ENCODE results near the gene CDKN2B. TPM values are rescaled to one million over a fixed set of nuclear protein-coding genes. Genes with fewer than 3 reads are reported as not detected.
A peak's percentile ranks its signal among the peaks of the same experiment; 100 is the strongest.

The CDKN2B gene
- total RNA-seq, 4 donors from 2014 or later = 17.0 to 84.7 (median 34.9) TPM

- ATAC-seq (ENCODE audit: low FRiP score) = no peak
- TF ChIP-seq, protein P1, sequence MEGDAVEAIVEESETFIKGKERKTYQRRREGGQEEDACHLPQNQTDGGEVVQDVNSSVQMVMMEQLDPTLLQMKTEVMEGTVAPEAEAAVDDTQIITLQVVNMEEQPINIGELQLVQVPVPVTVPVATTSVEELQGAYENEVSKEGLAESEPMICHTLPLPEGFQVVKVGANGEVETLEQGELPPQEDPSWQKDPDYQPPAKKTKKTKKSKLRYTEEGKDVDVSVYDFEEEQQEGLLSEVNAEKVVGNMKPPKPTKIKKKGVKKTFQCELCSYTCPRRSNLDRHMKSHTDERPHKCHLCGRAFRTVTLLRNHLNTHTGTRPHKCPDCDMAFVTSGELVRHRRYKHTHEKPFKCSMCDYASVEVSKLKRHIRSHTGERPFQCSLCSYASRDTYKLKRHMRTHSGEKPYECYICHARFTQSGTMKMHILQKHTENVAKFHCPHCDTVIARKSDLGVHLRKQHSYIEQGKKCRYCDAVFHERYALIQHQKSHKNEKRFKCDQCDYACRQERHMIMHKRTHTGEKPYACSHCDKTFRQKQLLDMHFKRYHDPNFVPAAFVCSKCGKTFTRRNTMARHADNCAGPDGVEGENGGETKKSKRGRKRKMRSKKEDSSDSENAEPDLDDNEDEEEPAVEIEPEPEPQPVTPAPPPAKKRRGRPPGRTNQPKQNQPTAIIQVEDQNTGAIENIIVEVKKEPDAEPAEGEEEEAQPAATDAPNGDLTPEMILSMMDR (IDR thresholded peaks at IDR 0.05) = no peak
- DNase-seq (ENCODE audit: low spot score) = no peak
Measured at GRCh38 chr9:21982861-21983560, 26.1 kb downstream of the CDKN2B start.

GRCh38 chr9:21982391-21982790, 26.7 kb downstream of the CDKN2B start:
- ATAC-seq (ENCODE audit: low FRiP score) = no peak
- DNase-seq (ENCODE audit: low spot score) = no peak
- TF ChIP-seq, protein P1 (IDR thresholded peaks at IDR 0.05) = no peak

GRCh38 chr9:21976334-21976875, 32.7 kb downstream of the CDKN2B start:
- DNase-seq (ENCODE audit: low spot score) = no peak
- ATAC-seq (ENCODE audit: low FRiP score) = no peak
- TF ChIP-seq, protein P1 (IDR thresholded peaks at IDR 0.05) = no peak

GRCh38 chr9:21974722-21975409, 34.2 kb downstream of the CDKN2B start:
- DNase-seq (ENCODE audit: low spot score) (no peak), ATAC-seq (ENCODE audit: low FRiP score) (peak; percentile 64)
- TF ChIP-seq, protein P1 (IDR thresholded peaks at IDR 0.05) = no peak

DNA sequence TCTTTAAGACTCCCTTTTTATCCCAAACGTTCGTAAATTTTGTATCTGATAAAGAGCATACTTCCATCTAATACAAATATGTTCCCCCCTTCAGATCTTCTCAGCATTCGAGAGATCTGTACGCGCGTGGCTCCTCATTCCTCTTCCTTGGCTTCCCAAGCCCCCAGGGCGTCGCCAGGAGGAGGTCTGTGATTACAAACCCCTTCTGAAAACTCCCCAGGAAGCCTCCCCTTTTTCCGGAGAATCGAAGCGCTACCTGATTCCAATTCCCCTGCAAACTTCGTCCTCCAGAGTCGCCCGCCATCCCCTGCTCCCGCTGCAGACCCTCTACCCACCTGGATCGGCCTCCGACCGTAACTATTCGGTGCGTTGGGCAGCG, 34.8 kb downstream of the CDKN2B start:
- TF ChIP-seq, protein P1 (IDR thresholded peaks at IDR 0.05) = no peak
- ATAC-seq (ENCODE audit: low FRiP score) (no peak), DNase-seq (ENCODE audit: low spot score) (no peak)

GRCh38 chr9:21972361-21972760, 36.7 kb downstream of the CDKN2B start:
- no peak for DNase-seq (ENCODE audit: low spot score)
- TF ChIP-seq, protein P1 (IDR thresholded peaks at IDR 0.05) = no peak

More at GRCh38 chr9:21972361-21972760, 36.7 kb downstream of the CDKN2B start:
- ATAC-seq (ENCODE audit: low FRiP score) = no peak
